ENCODE results near the gene RBPJL.

RBPJL gene

DNA sequence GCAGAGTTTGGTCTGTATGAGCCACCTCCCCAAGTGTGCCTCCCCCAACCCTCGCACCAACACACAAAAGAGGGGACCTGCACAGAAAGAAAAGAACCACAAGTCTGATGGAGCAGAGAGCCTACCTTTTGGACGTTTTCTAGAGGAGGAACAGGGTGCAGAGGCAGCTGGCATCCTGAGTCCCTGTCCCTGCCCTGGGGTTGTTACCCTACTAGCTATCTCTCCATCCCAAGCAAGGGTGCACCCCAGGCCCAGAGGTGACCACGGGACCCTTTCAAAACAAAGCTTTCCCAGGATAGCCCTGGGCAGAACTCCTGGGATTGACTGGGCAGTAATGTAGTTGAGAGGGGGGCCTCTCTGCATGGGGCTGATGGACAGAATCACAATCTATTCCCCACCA is 11.2 kb downstream of the RBPJL start:
- no peak for DNase-seq

DNA sequence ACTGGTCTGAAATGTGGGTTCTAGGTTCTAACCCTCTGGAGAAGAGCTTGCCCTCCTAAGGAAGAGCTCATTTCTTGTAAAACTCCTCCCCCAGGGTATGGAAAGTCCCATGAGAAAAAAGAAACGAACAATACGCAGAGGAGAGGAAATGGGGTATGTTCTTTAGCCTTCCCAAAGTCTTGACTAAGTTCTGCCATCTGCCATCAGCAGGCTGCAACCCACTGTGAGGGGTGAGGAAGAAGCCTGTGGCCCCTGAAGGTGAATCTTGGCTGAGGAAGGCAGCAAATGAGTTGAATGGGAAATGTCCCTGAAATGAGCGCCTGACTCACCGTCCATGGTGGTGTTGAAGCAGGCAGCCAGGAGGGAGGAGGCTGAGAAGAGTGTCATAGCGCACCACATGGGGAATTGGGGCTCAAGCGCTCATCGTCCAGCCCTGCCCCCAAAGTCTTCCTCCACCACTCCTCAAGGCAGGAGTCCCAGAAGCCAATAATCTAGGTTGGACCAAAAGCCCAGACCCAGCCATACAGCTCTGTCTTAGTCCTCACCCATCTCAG is 11.8 kb downstream of the RBPJL start:
- no peak for DNase-seq

DNA sequence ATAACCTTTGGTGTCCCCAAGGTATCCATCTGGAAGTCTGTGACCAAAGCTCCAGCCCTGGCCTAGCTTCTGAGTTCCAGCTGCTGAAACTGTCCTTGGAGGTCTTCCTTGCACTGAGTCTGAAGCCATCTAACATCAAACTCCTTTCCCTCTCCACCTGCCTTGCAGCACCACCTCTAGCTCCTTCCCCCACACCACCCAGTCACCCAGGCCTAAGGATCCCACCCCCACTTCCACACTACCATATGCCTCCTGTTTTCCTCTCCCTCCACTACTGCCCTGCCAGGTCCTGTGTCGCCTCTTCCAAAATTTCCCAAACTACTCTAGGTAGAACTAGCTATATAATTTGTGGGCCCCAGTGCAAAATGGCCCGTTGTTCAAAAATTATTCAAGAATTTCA is 12.3 kb downstream of the RBPJL start:
- DNase-seq = peak; percentile 26

DNA sequence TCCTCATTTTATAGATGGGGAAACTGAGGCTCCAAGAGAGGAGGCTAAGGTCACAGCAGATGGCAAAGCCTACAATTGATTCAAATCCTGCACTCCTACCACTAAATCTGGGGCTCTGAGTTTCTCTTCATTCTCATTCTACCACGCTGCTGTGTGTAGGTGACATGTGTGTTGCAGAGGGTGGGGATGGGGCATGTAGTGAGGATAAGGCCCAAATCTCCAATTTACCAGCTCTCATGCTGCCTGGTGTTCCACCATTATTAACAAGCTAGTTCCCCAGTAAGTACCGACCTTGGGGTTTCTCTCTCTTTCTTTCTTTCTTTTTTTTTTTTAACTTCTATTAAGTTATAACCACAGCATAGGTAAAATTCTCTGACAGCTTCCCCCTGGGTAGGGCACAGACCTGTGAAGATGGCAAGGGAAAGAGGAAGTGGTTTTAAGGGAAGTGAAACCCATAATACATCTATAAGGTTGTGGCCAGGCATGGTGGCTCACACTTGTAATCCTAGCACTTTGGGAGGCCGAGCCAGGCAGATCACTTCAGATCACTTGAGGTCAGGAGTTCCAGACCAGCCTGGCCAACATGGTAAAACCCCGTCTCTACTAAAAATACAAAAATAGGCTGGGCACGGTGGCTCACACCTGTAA is 14.4 kb downstream of the RBPJL start:
- peak; percentile 56 for DNase-seq

DNA sequence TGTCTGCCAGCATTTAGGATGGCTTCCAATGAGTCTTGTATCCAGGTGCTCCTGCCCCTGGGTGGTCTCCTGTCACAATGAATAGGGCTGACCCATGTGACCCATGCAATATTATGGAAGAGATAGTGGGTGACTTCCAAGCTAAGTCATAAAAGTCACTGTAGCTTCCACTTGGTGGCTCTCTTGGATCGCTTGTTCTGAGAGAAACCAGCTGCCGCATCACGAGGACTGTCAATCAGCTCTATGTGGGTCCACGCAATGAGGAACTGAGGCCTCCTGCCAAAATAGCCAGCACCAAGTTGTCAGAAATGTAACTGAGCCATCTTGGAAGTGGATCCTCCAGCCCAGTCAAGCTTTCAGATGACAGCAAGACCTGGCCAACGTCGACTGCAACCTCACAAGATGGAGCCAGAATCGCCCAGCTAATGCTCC is 16.3 kb downstream of the RBPJL start:
- peak; percentile 92 for DNase-seq

DNA sequence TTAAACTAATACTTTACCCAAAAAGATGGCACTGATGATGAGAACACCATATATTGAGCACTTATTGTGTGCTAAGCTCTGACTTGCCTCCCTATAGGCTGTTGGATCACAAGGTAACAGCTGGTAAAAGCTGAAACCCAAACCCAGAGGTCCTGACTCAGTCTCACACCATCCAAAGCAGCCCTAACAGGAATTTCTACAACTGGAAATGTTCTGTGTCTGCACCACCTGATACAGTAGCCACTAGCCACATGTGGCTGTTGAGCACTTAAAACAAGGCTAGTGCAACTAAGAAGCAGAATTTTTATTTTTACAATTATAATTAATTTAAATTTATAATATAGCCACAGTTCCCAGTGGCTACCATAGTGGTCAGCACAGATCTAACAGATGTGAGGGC is 17.1 kb downstream of the RBPJL start:
- DNase-seq = no peak

DNA sequence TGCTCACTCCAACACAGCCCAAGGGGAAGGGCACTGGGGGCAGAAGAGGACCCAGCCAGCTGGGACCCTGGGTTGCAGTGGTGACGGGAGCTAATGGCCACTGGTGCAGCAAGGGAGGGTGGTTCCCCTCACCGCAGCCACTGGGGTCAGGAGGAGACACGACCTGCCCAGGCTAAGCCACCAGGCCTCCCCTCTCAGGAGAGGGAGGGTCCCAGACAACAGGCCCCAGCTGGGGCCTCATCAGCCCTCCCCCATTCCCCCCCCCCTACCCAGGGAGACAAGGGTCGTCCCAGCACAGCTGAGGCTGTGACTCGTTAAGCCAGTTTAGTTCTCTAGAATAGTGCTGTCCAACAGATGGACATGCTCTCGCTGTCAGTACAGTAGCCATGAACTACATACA is 18.7 kb downstream of the RBPJL start:
- DNase-seq = no peak

DNA sequence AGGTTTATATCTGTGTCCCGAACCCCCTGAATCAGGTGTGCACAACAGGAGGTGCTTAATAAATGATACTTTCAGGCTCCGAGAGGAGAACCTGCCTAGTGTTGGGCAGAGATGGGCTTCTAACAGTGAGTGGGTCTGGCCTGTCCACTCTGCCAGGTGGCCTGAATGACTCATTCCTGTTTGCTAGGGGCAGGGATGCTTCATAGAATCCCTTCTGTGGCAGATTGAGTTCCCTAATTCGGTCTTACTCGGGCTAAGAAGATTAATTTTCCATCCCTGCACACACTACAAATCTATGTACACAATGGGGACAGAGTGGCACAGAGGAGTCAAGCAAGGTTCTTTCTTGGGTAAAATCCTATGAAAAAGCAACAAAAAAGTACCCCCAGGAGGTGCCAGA is 21.8 kb downstream of the RBPJL start:
- no peak for DNase-seq

DNA sequence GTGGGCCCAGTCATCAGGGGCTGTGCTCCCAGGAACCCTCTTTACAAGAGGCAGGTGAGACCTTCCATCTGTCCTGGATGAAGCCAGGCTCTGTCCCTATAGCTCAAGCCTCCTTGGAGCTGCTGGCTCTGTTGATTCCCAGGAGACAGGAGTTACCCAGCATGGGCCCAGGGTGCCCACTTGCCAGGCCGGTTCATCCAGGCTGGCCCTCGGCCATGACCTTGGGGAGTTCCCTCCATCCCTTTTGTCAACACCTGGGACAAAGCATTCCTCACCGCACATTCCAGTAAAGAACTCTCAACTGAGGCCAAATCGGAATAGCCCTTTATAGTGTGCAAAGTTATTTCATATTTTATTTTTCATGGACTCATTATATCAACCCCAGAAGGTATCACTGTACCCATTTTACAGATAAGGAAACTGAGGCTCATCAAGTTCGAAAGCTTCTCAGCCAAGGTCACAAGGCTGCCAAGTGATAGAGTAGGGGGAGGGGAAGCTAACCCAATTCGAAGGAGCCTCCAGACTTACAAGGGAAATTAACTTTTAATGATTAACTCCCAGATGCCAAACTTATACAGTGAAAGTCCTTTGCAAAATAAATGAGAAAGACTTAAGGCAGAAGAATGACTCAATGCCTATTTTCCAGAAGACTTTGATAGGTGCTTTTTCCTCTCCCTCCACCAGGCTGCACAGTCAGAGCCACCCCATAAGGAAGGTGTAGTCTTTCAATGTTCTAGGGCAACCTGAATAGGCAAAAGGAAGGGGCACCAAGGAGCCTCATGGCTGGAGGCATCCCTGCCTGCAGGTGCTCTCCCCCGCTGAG is 23.1 kb downstream of the RBPJL start:
- DNase-seq = no peak

DNA sequence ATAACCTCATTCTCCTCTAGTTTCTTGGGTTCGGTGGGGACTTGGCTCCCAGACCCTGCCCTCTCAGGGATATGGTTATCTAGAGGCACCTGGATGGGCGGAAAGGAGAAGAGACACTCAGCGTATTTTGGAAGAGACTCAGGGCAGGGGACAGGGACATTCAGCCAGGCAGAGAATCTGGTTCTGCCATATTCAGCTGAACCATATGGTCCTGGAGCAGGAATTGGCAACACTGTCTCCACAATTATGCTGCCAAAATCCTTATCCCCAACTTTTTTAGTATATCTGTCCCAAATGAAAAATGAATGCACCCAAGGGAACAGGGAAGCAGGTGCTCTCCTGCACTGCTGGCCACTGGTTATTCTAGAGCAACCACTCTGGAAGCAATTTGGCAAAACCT is 23.8 kb downstream of the RBPJL start:
- no peak for DNase-seq

DNA sequence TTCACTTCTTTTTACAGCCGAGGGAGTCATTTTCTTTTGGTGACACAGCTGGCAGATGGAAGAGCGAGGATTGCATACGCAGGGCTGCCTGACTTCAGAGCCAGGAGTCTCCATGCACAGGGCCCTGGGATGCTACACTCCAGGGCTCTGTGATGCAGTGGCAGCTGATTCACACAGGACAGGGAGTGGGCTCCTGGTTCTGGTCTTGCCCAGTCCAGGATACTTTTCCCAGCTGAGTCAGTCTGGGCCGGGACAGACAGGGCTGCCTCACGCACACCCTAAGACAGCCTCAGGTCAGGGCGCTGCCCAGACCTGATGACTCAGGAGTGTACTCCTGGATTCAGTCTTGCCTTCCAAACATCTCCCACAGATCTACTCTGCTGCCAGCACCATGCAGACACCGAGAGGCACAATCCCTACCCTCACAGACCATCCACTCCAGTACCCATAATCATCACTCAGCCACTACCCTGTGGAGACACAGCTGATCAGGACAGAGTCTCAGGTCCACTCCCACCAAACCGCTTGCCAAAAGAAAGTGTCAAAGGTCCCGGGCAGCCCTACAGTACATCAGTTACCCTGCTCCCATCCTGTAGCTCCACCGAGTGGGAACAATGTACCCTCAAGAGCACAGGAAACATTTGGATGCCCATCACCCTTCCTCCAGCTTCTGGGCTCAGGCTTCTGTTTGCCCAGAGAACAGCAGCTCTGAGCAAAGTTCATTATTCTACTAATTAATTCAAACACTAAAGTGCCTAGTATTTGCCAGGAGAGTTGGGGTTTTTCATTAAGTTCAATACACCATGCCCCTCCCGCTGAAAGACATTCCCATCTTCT is 30.1 kb downstream of the RBPJL start:
- no peak for DNase-seq

DNA sequence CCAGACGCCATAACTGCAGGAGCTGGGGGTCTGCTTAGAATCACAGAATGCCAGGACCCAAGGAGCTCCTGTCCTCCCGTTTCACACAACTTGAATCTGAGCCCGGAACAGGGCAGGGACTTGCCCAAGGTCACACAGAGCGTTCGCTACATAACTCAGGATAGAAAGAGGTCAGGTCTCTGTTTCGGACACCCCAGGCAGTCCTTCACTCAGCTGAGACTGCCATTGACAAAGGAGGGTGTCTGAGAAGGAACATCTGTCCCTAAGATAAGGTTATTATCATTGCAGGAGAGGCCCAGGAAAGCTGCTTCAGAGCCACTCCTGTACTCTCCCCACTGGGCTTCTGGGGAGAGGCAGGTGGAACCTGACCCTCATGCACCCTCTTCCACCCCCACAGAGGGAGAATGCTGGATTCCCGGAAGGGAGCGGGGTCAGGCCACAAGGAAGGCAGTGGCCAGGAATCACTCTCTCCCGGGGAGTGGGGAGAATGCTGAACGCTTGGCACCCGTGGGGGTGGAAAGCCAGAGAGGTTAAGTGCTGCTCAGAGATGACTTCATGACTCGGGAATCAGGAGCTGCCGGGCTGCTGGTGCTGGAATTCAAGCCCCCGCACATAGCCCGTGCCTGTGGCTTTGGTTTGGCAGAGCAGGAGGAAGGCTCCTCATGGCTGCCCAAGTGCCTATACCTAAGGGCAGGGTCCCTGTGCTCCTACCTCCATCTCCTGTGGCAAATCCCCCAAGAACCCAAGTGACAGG is 30.9 kb downstream of the RBPJL start:
- no peak for DNase-seq

DNA sequence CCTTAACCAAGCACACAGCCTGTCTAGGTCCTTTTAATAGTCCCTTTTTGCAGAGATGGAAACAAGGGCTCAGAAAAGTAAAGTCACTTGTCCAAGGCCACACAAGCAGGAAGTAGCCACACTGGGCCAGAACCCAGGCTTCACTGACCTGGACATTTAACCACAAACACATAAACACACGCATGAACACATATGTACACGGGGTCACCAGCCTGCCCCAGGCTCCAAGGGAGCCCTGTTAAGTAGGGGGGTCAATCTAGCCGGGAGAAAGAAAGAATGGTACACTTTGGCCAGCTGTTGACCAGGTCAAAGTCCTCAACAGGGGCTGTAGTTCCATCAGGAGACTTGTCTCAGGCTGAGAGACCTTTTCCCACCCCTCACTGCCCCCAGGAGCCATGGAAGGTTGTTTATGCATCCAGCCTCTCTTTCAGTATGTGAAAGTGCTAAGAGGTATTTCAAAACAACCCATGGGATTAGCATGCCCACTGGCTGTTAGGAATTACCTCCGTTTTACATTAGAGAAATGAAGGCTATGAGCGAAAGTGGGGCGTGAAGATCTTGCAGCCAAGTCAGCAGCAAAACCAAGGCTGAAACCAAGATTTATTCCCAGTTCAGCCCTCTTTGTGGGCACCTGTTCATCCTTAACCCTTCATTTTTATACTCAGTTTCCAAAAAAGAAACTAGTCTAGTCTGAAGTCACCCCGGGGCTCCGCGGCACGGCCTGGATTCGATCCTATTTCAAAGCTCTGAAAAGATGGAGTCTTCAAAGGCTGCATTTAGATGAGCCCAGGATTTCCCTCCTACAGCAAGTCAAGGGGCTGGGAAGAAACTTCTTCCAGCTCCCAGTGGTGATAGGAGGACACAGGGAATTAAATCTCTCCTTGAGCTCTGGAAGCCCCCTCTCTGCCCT is 31.7 kb downstream of the RBPJL start:
- no peak for DNase-seq

DNA sequence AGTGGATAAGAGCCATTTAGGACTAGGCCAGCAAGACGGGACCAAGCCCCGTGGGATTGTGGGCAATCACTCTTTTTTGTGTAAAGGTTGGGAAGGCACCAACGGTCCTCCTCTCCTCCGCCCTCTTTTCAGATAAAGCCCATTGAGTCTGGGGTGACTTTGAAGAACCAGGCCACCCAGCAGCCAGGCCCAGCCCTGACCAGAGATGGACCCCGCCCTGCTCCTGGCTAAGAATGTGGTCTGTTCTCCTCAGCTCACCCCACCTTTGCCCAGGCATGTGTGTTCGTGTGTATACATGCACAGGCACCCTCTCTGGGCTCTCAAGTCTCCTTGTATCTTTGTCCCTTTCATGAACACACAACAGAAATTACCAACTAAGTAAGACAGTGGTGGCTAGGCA is 32.4 kb downstream of the RBPJL start:
- DNase-seq = no peak

DNA sequence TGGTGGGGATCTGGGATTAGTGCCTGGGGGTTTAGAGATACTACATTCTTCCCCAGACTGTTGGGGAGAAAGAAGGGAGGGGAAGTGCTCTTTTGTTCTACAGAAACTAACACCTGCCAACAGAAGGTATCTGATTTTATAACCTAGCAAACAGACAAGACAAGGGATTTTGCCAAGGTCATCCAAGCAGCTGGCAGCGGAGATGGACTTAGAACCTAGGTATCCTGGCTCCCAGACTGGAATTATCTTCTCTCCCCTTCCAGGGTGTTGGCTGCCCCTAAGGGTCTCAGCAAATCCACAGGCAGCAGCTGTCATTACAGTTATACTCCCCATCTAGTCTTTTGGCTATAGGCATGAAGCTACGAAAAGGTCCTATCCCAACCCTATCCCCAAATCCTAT is 33.2 kb downstream of the RBPJL start:
- DNase-seq = no peak

DNA sequence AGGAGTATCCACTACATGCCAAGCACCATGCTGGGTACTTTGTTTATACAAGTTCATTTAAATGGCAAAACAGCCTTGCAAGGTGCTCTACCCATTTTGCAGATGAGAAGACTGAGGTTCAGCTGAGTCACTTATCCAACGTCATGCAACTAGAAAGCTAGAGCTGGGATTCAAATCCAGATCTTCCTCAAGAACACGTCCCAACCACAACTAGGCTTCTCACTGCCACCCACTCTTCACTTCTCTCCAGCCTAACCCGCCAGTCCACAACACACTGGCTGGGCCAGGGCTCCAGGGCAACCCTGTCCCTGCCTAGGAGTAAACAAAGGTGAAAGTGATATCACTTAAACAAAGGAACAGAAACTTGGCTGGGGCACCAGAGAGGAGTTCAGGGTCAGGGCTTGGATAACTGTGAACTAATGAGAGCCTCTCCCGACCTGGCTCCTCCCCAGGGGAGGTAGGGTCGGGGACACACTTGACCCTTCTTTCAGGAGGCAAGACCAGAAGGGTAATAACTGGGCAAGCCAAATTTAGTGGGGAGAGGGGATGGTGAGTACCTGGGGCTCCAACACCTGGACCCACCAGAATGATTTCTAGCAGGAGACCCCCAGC is 33.7 kb downstream of the RBPJL start:
- DNase-seq = no peak

DNA sequence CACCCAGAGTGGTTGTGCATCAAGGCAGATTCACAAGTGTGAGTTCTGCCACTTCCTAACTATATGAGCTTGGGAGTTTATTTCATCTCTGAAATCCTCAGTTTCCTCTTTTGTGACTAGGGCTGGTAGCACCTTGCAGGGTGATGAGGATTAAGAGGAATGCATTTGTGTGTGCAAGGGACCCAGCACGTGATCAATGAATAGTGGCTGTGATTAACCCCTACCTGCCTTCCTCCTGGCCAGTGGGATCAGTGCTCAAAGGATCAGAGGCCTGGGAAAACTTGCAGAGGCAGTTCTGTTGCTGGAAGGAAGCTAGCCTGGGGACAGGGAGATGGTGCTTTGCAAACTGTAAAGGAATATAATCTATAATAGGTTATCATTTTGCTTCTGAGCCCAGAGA is 34.3 kb downstream of the RBPJL start:
- DNase-seq = no peak

DNA sequence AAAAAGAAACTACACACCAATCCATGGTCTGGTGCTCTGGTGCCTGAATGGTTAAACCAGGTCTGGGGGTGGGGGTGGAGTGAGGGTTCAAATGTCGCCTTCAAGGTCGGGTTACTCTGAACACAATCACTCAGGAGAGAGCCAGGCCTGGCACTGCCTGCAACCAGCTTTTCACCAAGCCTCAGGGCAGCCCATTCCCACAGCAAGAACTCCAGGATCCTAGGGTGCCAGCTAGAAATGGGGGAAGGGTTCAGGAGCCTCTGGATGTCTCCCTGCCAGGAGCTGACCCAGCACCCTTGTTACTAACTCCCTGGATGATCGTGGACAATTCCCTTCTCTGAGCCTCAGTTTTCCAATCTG is 34.9 kb downstream of the RBPJL start:
- DNase-seq = no peak

DNA sequence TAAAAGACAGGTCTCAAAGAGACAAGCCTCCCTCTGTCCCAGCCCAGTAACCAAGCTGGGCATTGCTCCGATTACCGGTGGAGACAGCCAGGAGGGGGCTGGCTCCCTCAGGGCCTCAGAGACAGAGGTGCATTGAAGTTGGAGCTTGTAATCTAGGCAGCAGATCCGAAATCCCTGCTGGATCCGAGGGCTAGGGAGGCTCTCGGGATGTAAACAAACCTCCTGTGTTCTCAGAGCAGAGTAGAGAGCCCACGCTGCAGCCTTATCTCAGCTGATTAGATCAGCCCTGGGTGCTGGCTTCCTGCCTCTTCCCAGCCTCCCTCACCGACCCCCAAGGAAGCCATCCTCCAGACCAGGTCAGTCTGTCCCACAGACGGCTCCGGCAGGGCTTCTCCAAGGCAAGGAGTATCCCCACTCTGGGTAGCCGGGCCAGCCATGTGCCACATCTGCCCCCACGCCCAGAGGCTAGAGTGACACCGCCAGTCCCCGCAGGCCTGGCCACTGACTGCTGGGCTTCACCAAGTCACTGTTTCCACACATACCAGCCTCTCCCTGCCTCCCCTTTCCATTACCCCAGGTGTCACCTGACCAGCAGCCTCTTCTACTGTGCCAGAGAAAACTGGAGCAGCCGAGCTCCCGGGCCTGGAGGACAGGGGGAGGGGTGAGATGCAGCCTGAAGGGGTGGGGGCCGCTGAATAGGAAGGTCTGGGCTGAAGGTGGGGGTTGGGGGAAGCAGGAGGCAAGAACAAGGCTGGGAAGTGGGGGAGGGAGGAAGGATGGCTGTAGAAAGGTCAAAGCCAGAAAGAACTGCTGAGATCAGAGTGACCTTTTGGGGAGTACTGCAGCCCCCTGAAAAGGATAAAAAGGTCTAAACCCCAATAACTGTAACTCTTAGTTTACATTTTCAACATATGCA is 35.6 kb downstream of the RBPJL start:
- DNase-seq = peak; percentile 44
